GM12878 (cell line): ENCODE data around the gene WDFY4.

Experiments
- BACH1 ChIP-seq: fragments of 450-650 bp; IDR thresholded peaks from 2 replicates; pipeline ENCODE4 v1.6.1; 2017; ENCODE audit warnings: mild to moderate bottlenecking, borderline replicate concordance
- BCL11A ChIP-seq: IDR thresholded peaks from 2 replicates; pipeline ENCODE4 v1.6.1; 2011; ENCODE audit warnings: low read depth, low read length
- CEBPB ChIP-seq, 2 experiments: fragments of 150-350 bp in 1 of 2; IDR thresholded peaks; 2 replicates each; pipeline ENCODE4 v1.6.1; 2012 to 2014; ENCODE audit warnings: low read depth in 2 of 2, low read length in 2 of 2, borderline replicate concordance in 1 of 2, inconsistent platforms in 1 of 2
- EED ChIP-seq: sonication (generic); IDR thresholded peaks from 2 replicates; pipeline ENCODE4 v1.6.1; 2016; ENCODE audit warnings: antibody characterized with exemption, low read depth
- EP300 ChIP-seq, 2 experiments: fragments of 150-350 bp in 1 of 2; IDR thresholded peaks; 2 replicates each; pipeline ENCODE4 v1.6.1; 2011 to 2012; ENCODE audit warnings: low read depth in 2 of 2, low read length in 2 of 2, borderline replicate concordance in 1 of 2, improper control_type of control experiment in 1 of 2, inconsistent platforms in 1 of 2; ENCODE audit not compliant: control insufficient read depth in 1 of 2
- MYC ChIP-seq: IDR thresholded peaks from 2 replicates; pipeline ENCODE4 v1.6.1; 2011; ENCODE audit warnings: mild to moderate bottlenecking, low read length, moderate library complexity, inconsistent platforms; ENCODE audit not compliant: insufficient read depth, insufficient replicate concordance, insufficient read length, severe bottlenecking
- POLR2A ChIP-seq: IDR thresholded peaks from 2 replicates; pipeline ENCODE4 v1.6.1; 2011; ENCODE audit warnings: low read depth, mild to moderate bottlenecking, low read length
- POLR2AphosphoS5 ChIP-seq: IDR thresholded peaks from 2 replicates; pipeline ENCODE4 v1.6.1; 2011; ENCODE audit warnings: mild to moderate bottlenecking, low read length, inconsistent platforms
- RFX5 ChIP-seq: IDR thresholded peaks from 2 replicates; pipeline ENCODE4 v1.6.1; 2011; ENCODE audit warnings: low read depth, low read length, improper control_type of control experiment
- YBX1 ChIP-seq: fragments of 450-650 bp; IDR thresholded peaks from 2 replicates; pipeline ENCODE4 v1.6.1; 2016; ENCODE audit warnings: antibody characterized with exemption
- ZNF274 ChIP-seq: IDR thresholded peaks from one replicate; pipeline ENCODE4 v1.8.0; 2011; ENCODE audit not compliant: insufficient read length, insufficient read depth
- TF ChIP-seq, protein P1 (sequence below), 3 experiments: IDR thresholded peaks in 2 of 3; conservative IDR thresholded peaks in 1 of 3; 2 replicates each; pipeline ENCODE4 v1.5.1; 2011; ENCODE audit warnings: low read depth in 3 of 3, low read length in 3 of 3, mild to moderate bottlenecking in 3 of 3, control low read depth in 2 of 3, moderate library complexity in 2 of 3, inconsistent platforms in 1 of 3, mixed read lengths in 1 of 3; ENCODE audit not compliant: control insufficient read depth in 2 of 3, insufficient read depth in 1 of 3; ENCODE audit errors: extremely low read depth in 1 of 3
- TF ChIP-seq, protein P2 (sequence below): fragments of 450-650 bp; IDR thresholded peaks from 2 replicates; pipeline ENCODE4 v1.6.1; 2017; ENCODE audit warnings: mild to moderate bottlenecking

DNA sequence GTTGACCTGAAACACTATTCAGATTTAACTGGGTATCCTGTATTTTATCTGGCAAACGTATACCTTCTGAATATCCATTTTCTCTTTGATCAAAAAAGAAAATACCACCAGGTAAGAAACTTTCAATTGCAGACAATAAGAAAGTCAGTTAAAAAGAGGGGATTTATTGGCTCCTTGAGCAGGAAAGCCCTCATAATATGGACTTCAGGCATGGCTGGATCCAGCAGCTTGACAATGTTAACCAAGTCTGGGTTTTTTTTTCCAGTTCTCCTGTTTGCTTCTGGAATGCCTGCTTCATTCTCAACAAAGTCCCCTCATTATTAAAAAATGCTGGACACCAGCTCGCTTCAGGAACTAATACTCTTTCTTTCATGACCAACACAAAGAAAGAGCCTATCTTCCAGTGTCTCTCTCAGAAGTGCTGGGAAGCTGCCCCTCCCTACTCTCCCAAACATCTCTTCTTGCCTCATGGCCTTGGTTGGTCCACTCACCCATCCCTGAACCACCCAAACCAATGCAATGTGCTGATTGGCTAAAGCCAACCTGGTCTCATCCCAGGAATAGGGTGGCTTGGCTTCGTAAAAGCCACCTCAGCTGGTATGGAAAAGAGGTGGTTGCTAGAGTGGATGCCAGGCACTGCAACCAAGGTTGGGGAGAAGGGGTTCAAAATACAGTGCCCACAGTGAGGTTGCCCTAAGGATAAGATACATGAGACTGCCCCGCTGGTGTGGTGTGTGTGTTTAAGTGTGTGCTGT, 30.6 kb upstream of the WDFY4 start:
- TF ChIP-seq ZNF274 = no peak
- TF ChIP-seq, protein P1, sequence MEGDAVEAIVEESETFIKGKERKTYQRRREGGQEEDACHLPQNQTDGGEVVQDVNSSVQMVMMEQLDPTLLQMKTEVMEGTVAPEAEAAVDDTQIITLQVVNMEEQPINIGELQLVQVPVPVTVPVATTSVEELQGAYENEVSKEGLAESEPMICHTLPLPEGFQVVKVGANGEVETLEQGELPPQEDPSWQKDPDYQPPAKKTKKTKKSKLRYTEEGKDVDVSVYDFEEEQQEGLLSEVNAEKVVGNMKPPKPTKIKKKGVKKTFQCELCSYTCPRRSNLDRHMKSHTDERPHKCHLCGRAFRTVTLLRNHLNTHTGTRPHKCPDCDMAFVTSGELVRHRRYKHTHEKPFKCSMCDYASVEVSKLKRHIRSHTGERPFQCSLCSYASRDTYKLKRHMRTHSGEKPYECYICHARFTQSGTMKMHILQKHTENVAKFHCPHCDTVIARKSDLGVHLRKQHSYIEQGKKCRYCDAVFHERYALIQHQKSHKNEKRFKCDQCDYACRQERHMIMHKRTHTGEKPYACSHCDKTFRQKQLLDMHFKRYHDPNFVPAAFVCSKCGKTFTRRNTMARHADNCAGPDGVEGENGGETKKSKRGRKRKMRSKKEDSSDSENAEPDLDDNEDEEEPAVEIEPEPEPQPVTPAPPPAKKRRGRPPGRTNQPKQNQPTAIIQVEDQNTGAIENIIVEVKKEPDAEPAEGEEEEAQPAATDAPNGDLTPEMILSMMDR (IDR thresholded peaks at IDR 0.05 in 2 of 3, conservative IDR thresholded peaks at IDR 0.05 in 1 of 3; ENCODE audit: control insufficient read depth in 2 of 3, extremely low read depth in 1 of 3, insufficient read depth in 1 of 3, low read depth in 3 of 3, low read length in 3 of 3) = no peak
- TF ChIP-seq RFX5 = no peak
- no peak for TF ChIP-seq POLR2A
- TF ChIP-seq POLR2AphosphoS5 = no peak
- no peak for TF ChIP-seq BCL11A
- TF ChIP-seq CEBPB (IDR thresholded peaks at IDR 0.05; ENCODE audit: borderline replicate concordance in 1 of 2, low read depth in 2 of 2, low read length in 2 of 2) = no peak
- no peak for TF ChIP-seq YBX1
- no peak for TF ChIP-seq EED
- TF ChIP-seq, protein P2, sequence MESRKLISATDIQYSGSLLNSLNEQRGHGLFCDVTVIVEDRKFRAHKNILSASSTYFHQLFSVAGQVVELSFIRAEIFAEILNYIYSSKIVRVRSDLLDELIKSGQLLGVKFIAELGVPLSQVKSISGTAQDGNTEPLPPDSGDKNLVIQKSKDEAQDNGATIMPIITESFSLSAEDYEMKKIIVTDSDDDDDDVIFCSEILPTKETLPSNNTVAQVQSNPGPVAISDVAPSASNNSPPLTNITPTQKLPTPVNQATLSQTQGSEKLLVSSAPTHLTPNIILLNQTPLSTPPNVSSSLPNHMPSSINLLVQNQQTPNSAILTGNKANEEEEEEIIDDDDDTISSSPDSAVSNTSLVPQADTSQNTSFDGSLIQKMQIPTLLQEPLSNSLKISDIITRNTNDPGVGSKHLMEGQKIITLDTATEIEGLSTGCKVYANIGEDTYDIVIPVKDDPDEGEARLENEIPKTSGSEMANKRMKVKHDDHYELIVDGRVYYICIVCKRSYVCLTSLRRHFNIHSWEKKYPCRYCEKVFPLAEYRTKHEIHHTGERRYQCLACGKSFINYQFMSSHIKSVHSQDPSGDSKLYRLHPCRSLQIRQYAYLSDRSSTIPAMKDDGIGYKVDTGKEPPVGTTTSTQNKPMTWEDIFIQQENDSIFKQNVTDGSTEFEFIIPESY = no peak
- TF ChIP-seq BACH1 = no peak
- TF ChIP-seq EP300 (IDR thresholded peaks at IDR 0.05; ENCODE audit: borderline replicate concordance in 1 of 2, control insufficient read depth in 1 of 2, low read depth in 2 of 2, low read length in 2 of 2) = no peak
- TF ChIP-seq MYC = no peak
